Glutamatergic neuron (in vitro differentiated cells): ENCODE results near the gene CAPN1. TPM values are rescaled to one million over a fixed set of nuclear protein-coding genes. Genes with fewer than 3 reads are reported as not detected.
A peak's percentile ranks its signal among the peaks of the same experiment; 100 is the strongest.
"Not testable (repeated sequence)": the region's sequence is repeated elsewhere in the genome, so short reads cannot be mapped to it uniquely, and the experiment has no call there.

Source experiments
- DNase-seq: peaks from one replicate; pipeline ENCODE4 v3.0.0; 2022
- H3K27ac Mint-ChIP-seq: one replicate; pipeline ENCODE4 v1.8.0; 2020; ENCODE audit warnings: mild to moderate bottlenecking, mixed read lengths, inconsistent platforms; ENCODE audit not compliant: unreplicated experiment
- H3K27me3 Mint-ChIP-seq: one replicate; pipeline ENCODE4 v1.8.0; 2020; ENCODE audit warnings: mild to moderate bottlenecking, moderate library complexity, mixed read lengths, inconsistent platforms; ENCODE audit not compliant: unreplicated experiment
- H3K36me3 Mint-ChIP-seq: one replicate; pipeline ENCODE4 v1.8.0; 2020; ENCODE audit warnings: mild to moderate bottlenecking, mixed read lengths, inconsistent platforms; ENCODE audit not compliant: unreplicated experiment
- H3K4me1 Mint-ChIP-seq: one replicate; pipeline ENCODE4 v1.8.0; 2020; ENCODE audit warnings: mild to moderate bottlenecking, low read depth, mixed read lengths, inconsistent platforms; ENCODE audit not compliant: unreplicated experiment
- H3K4me3 Mint-ChIP-seq: one replicate; pipeline ENCODE4 v1.8.0; 2020; ENCODE audit warnings: mild to moderate bottlenecking, mixed read lengths, inconsistent platforms; ENCODE audit not compliant: unreplicated experiment
- H3K9me3 Mint-ChIP-seq: one replicate; pipeline ENCODE4 v1.8.0; 2020; ENCODE audit warnings: mild to moderate bottlenecking, moderate library complexity, mixed read lengths, inconsistent platforms; ENCODE audit not compliant: unreplicated experiment
- total RNA-seq: library from RNA; stranded (reverse); fragmentation: NEBNext Ultra II Directional; extraction: Animal tissue kit (Norgen Biotek cat#: 25700); gene quantifications from one replicate; pipeline ENCODE4 v1.2.1, GENCODE V29; 2021; ENCODE audit not compliant: unreplicated experiment
- TF ChIP-seq, protein P1 (sequence below): fragments of 200-600 bp; sonication (generic); IDR thresholded peaks from one replicate; pipeline ENCODE4 v1.5.0; 2021; ENCODE audit not compliant: partially characterized antibody, unreplicated experiment

Gene CAPN1
- total RNA-seq, 1 donor from 2014 or later, result 234 TPM

GRCh38 chr11:65141896-65142494 is 39.7 kb upstream of the CAPN1 start:
- DNase-seq, result no peak
- H3K36me3 Mint-ChIP-seq, result no peaks in the 10 kb centered on the region
- no peaks in the 10 kb centered on the region for H3K9me3 Mint-ChIP-seq
- TF ChIP-seq, protein P1, sequence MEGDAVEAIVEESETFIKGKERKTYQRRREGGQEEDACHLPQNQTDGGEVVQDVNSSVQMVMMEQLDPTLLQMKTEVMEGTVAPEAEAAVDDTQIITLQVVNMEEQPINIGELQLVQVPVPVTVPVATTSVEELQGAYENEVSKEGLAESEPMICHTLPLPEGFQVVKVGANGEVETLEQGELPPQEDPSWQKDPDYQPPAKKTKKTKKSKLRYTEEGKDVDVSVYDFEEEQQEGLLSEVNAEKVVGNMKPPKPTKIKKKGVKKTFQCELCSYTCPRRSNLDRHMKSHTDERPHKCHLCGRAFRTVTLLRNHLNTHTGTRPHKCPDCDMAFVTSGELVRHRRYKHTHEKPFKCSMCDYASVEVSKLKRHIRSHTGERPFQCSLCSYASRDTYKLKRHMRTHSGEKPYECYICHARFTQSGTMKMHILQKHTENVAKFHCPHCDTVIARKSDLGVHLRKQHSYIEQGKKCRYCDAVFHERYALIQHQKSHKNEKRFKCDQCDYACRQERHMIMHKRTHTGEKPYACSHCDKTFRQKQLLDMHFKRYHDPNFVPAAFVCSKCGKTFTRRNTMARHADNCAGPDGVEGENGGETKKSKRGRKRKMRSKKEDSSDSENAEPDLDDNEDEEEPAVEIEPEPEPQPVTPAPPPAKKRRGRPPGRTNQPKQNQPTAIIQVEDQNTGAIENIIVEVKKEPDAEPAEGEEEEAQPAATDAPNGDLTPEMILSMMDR, result no peak
- H3K27ac Mint-ChIP-seq, result no peak overlapping the region
- H3K4me3 Mint-ChIP-seq, result no peak overlapping the region
- H3K27me3 Mint-ChIP-seq, result no peaks in the 10 kb centered on the region
- H3K4me1 Mint-ChIP-seq, result no peaks in the 10 kb centered on the region

DNA sequence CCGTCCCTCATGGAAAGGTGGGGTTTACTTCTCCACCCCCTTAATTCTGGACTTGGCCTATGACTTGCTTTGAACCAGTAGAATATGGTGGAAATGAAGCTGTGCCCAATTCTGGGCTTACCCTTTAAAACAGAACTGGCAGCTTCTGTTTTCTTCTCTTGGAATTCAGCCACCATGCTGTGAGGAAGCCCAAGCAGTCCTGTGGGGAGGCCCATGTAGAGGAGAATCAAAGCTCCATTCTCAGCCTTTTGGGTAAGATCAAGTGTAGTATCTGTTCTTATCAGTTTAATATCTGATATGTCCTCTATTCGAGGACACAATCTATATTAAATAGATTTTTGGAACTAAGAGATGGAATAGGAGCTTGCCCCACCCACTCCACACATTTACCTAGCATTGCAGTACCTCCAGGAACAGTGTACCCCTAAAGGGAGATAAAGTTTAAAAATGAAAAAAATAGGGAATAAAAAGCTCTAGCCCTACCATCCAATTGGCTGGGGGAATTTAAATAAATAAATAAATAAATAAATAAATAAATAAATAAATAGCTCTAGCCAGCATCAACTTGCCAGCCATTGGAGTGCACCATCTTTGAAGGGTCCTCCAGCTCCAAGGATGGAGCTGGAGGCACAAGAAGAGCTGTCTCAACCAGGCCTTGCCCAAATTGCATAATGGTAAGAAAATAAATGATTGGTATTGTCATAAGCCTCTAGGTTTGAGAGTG is 34.2 kb upstream of the CAPN1 start:
- Mint-ChIP-seq H3K4me1 (peaks cover 2% of the 10 kb centered on the region), H3K27ac (no peak overlapping the region), H3K36me3 (no peaks in the 10 kb centered on the region), H3K27me3 (no peaks in the 10 kb centered on the region), H3K9me3 (peaks cover 5% of the 10 kb centered on the region), H3K4me3 (no peak overlapping the region)
- TF ChIP-seq, protein P1, result no peak
- DNase-seq, result no peak

- Mint-ChIP-seq H3K4me1 (peaks cover 2% of the 10 kb centered on the region), H3K36me3 (no peaks in the 10 kb centered on the region), H3K27ac (no peak overlapping the region), H3K9me3 (peaks cover 5% of the 10 kb centered on the region), H3K4me3 (no peak overlapping the region), H3K27me3 (no peaks in the 10 kb centered on the region)
- DNase-seq, result no peak
- TF ChIP-seq, protein P1, result no peak
These were observed 33.1 kb upstream of the CAPN1 start for GRCh38 chr11:65148657-65149056.

- not testable (repeated sequence) for H3K36me3 Mint-ChIP-seq, DNase-seq, H3K4me3 Mint-ChIP-seq, H3K4me1 Mint-ChIP-seq, H3K27me3 Mint-ChIP-seq, H3K9me3 Mint-ChIP-seq
- peak overlapping the region; percentile 73 for H3K27ac Mint-ChIP-seq
These were observed 31.6 kb upstream of the CAPN1 start for GRCh38 chr11:65150131-65150508.

DNA sequence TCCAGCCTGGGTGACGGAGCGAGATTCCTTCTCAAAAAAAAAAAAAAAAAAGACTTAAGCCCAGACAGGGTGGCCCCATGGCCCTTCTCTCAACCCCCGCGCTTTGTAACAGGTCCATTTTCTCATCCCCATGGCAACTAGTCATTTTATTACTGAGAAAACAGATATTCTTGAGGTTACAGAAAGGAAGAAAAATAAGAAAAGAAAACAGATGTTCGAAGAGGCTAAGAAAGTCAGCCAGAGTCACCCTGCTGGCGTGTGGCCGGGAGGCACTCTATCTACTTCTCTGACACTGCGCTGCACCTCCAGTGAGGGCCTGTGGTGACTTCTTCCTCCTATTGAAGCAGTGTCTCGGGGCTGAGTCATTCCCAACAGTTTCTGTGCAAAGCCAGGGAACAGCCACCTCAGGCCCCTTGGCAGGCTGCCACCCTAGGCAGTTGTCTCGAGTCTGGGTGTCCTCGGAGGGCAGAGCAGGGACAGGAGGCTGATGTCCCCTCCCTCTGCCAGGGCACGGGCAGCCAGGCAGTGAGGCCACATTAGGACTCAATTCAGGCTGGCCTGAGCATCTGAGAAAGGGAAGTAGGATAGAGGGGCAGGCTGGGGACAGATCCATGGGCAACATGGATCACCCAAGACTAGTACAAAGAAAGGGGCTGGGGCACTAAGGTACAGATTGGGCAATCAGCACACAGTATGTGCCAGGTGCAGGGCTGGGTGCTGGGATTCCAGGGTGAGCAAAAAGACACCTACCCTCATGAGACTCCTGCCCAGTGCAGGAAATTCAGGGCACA is 31.0 kb upstream of the CAPN1 start:
- Mint-ChIP-seq H3K36me3 (no peaks in the 10 kb centered on the region), H3K9me3 (peaks cover 5% of the 10 kb centered on the region), H3K4me3 (no peak overlapping the region), H3K27me3 (no peaks in the 10 kb centered on the region), H3K27ac (no peak overlapping the region), H3K4me1 (peaks cover 2% of the 10 kb centered on the region)
- TF ChIP-seq, protein P1, result no peak
- no peak for DNase-seq
